Endothelial cell of umbilical vein (primary cell): ENCODE results near the gene PLOD1.

ENCODE experiments used
- CTCF ChIP-seq, 2 donors: IDR thresholded peaks; 1 replicate in 1 of 2; 2 replicates in 1 of 2; pipeline ENCODE4 v1.5.1; 2011; ENCODE audit warnings: low read length in 2 of 2, mild to moderate bottlenecking in 2 of 2, moderate library complexity in 2 of 2, control low read depth in 1 of 2, inconsistent platforms in 1 of 2, low read depth in 1 of 2; ENCODE audit not compliant: insufficient read depth in 1 of 2; ENCODE audit errors: extremely low read depth in 1 of 2
- EZH2 ChIP-seq: IDR thresholded peaks from 2 replicates; pipeline ENCODE4 v1.6.1; 2012; ENCODE audit warnings: borderline replicate concordance, low read depth, mild to moderate bottlenecking, moderate library complexity, low read length, inconsistent platforms; ENCODE audit not compliant: severe bottlenecking
- FOS ChIP-seq: IDR thresholded peaks from 2 replicates; pipeline ENCODE4 v1.6.1; 2011; ENCODE audit warnings: mild to moderate bottlenecking, low read length, moderate library complexity, borderline replicate concordance; ENCODE audit not compliant: insufficient read depth
- MAX ChIP-seq: IDR thresholded peaks from 2 replicates; pipeline ENCODE4 v1.6.1; 2011; ENCODE audit not compliant: insufficient read depth, insufficient read length
- MYC ChIP-seq: IDR thresholded peaks from one replicate; pipeline ENCODE4 v1.6.1; 2011; ENCODE audit warnings: mild to moderate bottlenecking, low read depth, low read length
- POLR2A ChIP-seq: IDR thresholded peaks from 2 replicates; pipeline ENCODE4 v1.6.1; 2012; ENCODE audit warnings: low read depth, mild to moderate bottlenecking, control low read depth, low read length
- POLR2AphosphoS5 ChIP-seq: IDR thresholded peaks from 2 replicates; pipeline ENCODE4 v1.6.1; 2012; ENCODE audit warnings: low read depth, mild to moderate bottlenecking, control low read depth, low read length, moderate library complexity; ENCODE audit not compliant: insufficient read depth

GRCh38 chr1:11930571-11931445 is 3.7 kb upstream of the PLOD1 start:
- TF ChIP-seq CTCF (IDR thresholded peaks at IDR 0.05; ENCODE audit: extremely low read depth in 1 of 2, insufficient read depth in 1 of 2, low read depth in 1 of 2, low read length in 2 of 2) (no peak), POLR2A (no peak), POLR2AphosphoS5 (peak; percentile 75), EZH2 (no peak), MAX (no peak), MYC (no peak), FOS (no peak)
